Activated CD8-positive, alpha-beta T cell treated with anti-CD3 and anti-CD28 coated beads, Interleukin-2, amount 10 ng/mL, durations not matched to agents 7 days and 5 days (primary cell): ENCODE data around the gene ERC2. TPM values are rescaled to one million over a fixed set of nuclear protein-coding genes. Genes with fewer than 3 reads are reported as not detected.

Experiments
- ATAC-seq: fragments of 150-1000 bp; cut with Tn5 transposase; one replicate; pipeline ENCODE4 v1.10.0; 2021; ENCODE audit warnings: moderate library complexity
- CTCF ChIA-PET: fragments of 350-600 bp; sonication (Branson Sonifier 250); formaldehyde crosslinking; loops from one replicate; lab custom pipeline; 2021; ENCODE audit warnings: antibody characterized with exemption; lab: Charles Lee
- POLR2A ChIA-PET: fragments of 350-600 bp; sonication (Branson Sonifier 250); formaldehyde crosslinking; loops from one replicate; lab custom pipeline; 2021; ENCODE audit warnings: antibody characterized with exemption; lab: Charles Lee
- DNase-seq: peaks from one replicate; pipeline ENCODE4 v3.0.0-alpha.2; 2020
- H3K27ac Mint-ChIP-seq: one replicate; pipeline ENCODE4 v1.8.0; 2021; ENCODE audit warnings: mild to moderate bottlenecking, mixed read lengths
- H3K27me3 Mint-ChIP-seq: one replicate; pipeline ENCODE4 v1.8.0; 2021; ENCODE audit warnings: low read depth, mixed read lengths
- H3K36me3 Mint-ChIP-seq: one replicate; pipeline ENCODE4 v1.8.0; 2021; ENCODE audit warnings: low read depth, mixed read lengths
- H3K4me1 Mint-ChIP-seq: one replicate; pipeline ENCODE4 v1.8.0; 2021; ENCODE audit warnings: low read depth, mixed read lengths
- H3K4me3 Mint-ChIP-seq: one replicate; pipeline ENCODE4 v1.8.0; 2021; ENCODE audit warnings: mild to moderate bottlenecking, mixed read lengths
- H3K9me3 Mint-ChIP-seq: one replicate; pipeline ENCODE4 v1.8.0; 2022; ENCODE audit warnings: mixed read lengths; ENCODE audit not compliant: insufficient read depth
- total RNA-seq, 2 experiments: library from RNA; stranded (reverse); gene quantifications; one replicate each; pipeline ENCODE4 v1.2.3, GENCODE V29; 2021

ERC2 gene
- total RNA-seq, 2 experiments from 2014 or later = not detected

- CTCF ChIA-PET = no interaction called here
- Mint-ChIP-seq H3K27ac (no peak overlapping the region), H3K4me1 (no peaks in the 10 kb centered on the region), H3K4me3 (no peak overlapping the region), H3K36me3 (no peaks in the 10 kb centered on the region), H3K9me3 (no peaks in the 10 kb centered on the region), H3K27me3 (no peaks in the 10 kb centered on the region)
- ATAC-seq (no peak), DNase-seq (no peak)
- POLR2A ChIA-PET = no interaction called here
Measured at GRCh38 chr3:55974421-55975165, 493.7 kb downstream of the ERC2 start.

- ChIA-PET CTCF (no interaction called here), POLR2A (no interaction called here)
- no peak for DNase-seq
- Mint-ChIP-seq H3K36me3 (no peaks in the 10 kb centered on the region), H3K9me3 (no peaks in the 10 kb centered on the region), H3K27ac (no peak overlapping the region), H3K4me3 (no peak overlapping the region), H3K27me3 (no peaks in the 10 kb centered on the region), H3K4me1 (peaks cover 6% of the 10 kb centered on the region)
- ATAC-seq = no peak
Measured at GRCh38 chr3:55969634-55970033, 498.6 kb downstream of the ERC2 start.

GRCh38 chr3:55968331-55968730, 499.9 kb downstream of the ERC2 start:
- POLR2A ChIA-PET = no interaction called here
- no peaks in the 10 kb centered on the region for H3K36me3 Mint-ChIP-seq

GRCh38 chr3:55966566-55966965, 501.7 kb downstream of the ERC2 start:
- H3K27me3 Mint-ChIP-seq = no peaks in the 10 kb centered on the region
- no peaks in the 10 kb centered on the region for H3K9me3 Mint-ChIP-seq
- H3K36me3 Mint-ChIP-seq = no peaks in the 10 kb centered on the region
- peaks cover 6% of the 10 kb centered on the region for H3K4me1 Mint-ChIP-seq
- ATAC-seq = no peak
- ChIA-PET CTCF (no interaction called here), POLR2A (no interaction called here)
- no peak for DNase-seq
- no peak overlapping the region for H3K27ac Mint-ChIP-seq
- no peak overlapping the region for H3K4me3 Mint-ChIP-seq

More at GRCh38 chr3:55968331-55968730, 499.9 kb downstream of the ERC2 start:
- no peaks in the 10 kb centered on the region for H3K27me3 Mint-ChIP-seq
- no peak overlapping the region for H3K4me3 Mint-ChIP-seq
- H3K9me3 Mint-ChIP-seq = no peaks in the 10 kb centered on the region
- DNase-seq = no peak
- CTCF ChIA-PET = no interaction called here
- peaks cover 6% of the 10 kb centered on the region for H3K4me1 Mint-ChIP-seq
- ATAC-seq = no peak
- H3K27ac Mint-ChIP-seq = no peak overlapping the region

GRCh38 chr3:55965776-55966175, 502.5 kb downstream of the ERC2 start:
- CTCF ChIA-PET = interaction anchor here (1.0 kb wide), 1 partner anchor 338 kb away, joined by 3 read pairs; no protein-coding TSS in a partner anchor
- POLR2A ChIA-PET = no interaction called here
- DNase-seq (no peak), ATAC-seq (no peak)
- Mint-ChIP-seq H3K4me3 (no peak overlapping the region), H3K4me1 (peaks cover 6% of the 10 kb centered on the region), H3K27me3 (no peaks in the 10 kb centered on the region), H3K36me3 (no peaks in the 10 kb centered on the region), H3K27ac (no peak overlapping the region), H3K9me3 (no peaks in the 10 kb centered on the region)

GRCh38 chr3:55964491-55964985, 503.7 kb downstream of the ERC2 start:
- ATAC-seq (no peak), DNase-seq (no peak)
- Mint-ChIP-seq H3K4me1 (peaks cover 6% of the 10 kb centered on the region), H3K27ac (no peak overlapping the region), H3K27me3 (no peaks in the 10 kb centered on the region), H3K4me3 (no peak overlapping the region), H3K36me3 (no peaks in the 10 kb centered on the region), H3K9me3 (no peaks in the 10 kb centered on the region)
- POLR2A ChIA-PET = no interaction called here
- CTCF ChIA-PET = interaction anchor here (1.0 kb wide), 1 partner anchor 339 kb away, joined by 3 read pairs; no protein-coding TSS in a partner anchor

- DNase-seq = no peak
- ChIA-PET CTCF (no interaction called here), POLR2A (no interaction called here)
- Mint-ChIP-seq H3K4me3 (no peak overlapping the region), H3K4me1 (peaks cover 6% of the 10 kb centered on the region), H3K27me3 (no peaks in the 10 kb centered on the region), H3K36me3 (no peaks in the 10 kb centered on the region), H3K9me3 (no peaks in the 10 kb centered on the region), H3K27ac (no peak overlapping the region)
- ATAC-seq = no peak
Measured at GRCh38 chr3:55963601-55964000, 504.7 kb downstream of the ERC2 start.

- ATAC-seq (no peak), DNase-seq (no peak)
- POLR2A ChIA-PET = no interaction called here
- no peaks in the 10 kb centered on the region for H3K27me3 Mint-ChIP-seq
- no peak overlapping the region for H3K27ac Mint-ChIP-seq
- CTCF ChIA-PET = interaction anchor here (0.6 kb wide), 1 partner anchor 297 kb away, joined by 3 read pairs; no protein-coding TSS in a partner anchor
- no peaks in the 10 kb centered on the region for H3K4me1 Mint-ChIP-seq
- H3K9me3 Mint-ChIP-seq = no peaks in the 10 kb centered on the region
- H3K4me3 Mint-ChIP-seq = no peak overlapping the region
- no peaks in the 10 kb centered on the region for H3K36me3 Mint-ChIP-seq
Measured at GRCh38 chr3:55959471-55960080, 508.7 kb downstream of the ERC2 start.

GRCh38 chr3:55958605-55959004, 509.7 kb downstream of the ERC2 start:
- Mint-ChIP-seq H3K27ac (no peak overlapping the region), H3K4me3 (no peak overlapping the region), H3K27me3 (no peaks in the 10 kb centered on the region), H3K36me3 (no peaks in the 10 kb centered on the region), H3K4me1 (no peaks in the 10 kb centered on the region), H3K9me3 (no peaks in the 10 kb centered on the region)
- ChIA-PET CTCF (no interaction called here), POLR2A (no interaction called here)
- DNase-seq (no peak), ATAC-seq (no peak)

GRCh38 chr3:55955891-55956477, 512.3 kb downstream of the ERC2 start:
- Mint-ChIP-seq H3K27ac (no peak overlapping the region), H3K9me3 (no peaks in the 10 kb centered on the region), H3K27me3 (no peaks in the 10 kb centered on the region), H3K36me3 (no peaks in the 10 kb centered on the region), H3K4me3 (no peak overlapping the region), H3K4me1 (no peaks in the 10 kb centered on the region)
- ChIA-PET POLR2A (no interaction called here), CTCF (no interaction called here)
- DNase-seq (no peak), ATAC-seq (no peak)

GRCh38 chr3:55951388-55951787, 516.9 kb downstream of the ERC2 start:
- POLR2A ChIA-PET = no interaction called here
- DNase-seq = no peak
- Mint-ChIP-seq H3K9me3 (no peaks in the 10 kb centered on the region), H3K4me1 (no peaks in the 10 kb centered on the region), H3K27ac (no peak overlapping the region), H3K4me3 (no peak overlapping the region), H3K36me3 (no peaks in the 10 kb centered on the region), H3K27me3 (no peaks in the 10 kb centered on the region)
- no peak for ATAC-seq
- CTCF ChIA-PET = no interaction called here

- no peaks in the 10 kb centered on the region for H3K36me3 Mint-ChIP-seq
- H3K4me1 Mint-ChIP-seq = no peaks in the 10 kb centered on the region
- H3K27me3 Mint-ChIP-seq = no peaks in the 10 kb centered on the region
- DNase-seq (no peak), ATAC-seq (no peak)
- H3K27ac Mint-ChIP-seq = no peak overlapping the region
- no peak overlapping the region for H3K4me3 Mint-ChIP-seq
- POLR2A ChIA-PET = no interaction called here
- no peaks in the 10 kb centered on the region for H3K9me3 Mint-ChIP-seq
- CTCF ChIA-PET = no interaction called here
Measured at GRCh38 chr3:55947406-55947805, 520.9 kb downstream of the ERC2 start.
